Fibroblast of skin of back (primary cell): ENCODE measurements around the gene MYH9.
"Not testable (repeated sequence)": the region's sequence is repeated elsewhere in the genome, so short reads cannot be mapped to it uniquely, and the experiment has no call there.

Experiments
- DNase-seq: peaks from one replicate; pipeline ENCODE4 v3.0.0-alpha.2; 2013

Gene MYH9

DNA sequence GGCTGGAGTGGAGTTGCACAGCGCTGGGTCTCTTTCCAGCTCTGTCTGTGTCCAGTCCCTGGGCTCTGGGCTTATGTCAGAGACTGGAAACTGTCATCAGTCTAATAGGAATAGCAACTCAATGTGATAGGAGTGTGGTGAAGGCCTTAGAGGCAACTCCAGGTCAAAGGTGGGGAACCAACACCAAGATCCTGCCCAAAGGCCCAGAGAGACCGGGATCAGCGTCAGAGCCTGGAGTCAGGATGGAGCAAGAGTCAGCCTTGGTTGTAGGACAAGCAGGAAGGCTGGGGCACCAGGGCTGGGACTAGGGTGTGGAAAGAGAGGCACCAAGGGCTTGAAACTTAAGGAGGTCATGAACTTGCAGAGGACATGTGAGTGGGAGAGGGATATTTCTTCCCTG, 125.5 kb downstream of the MYH9 start:
- DNase-seq: not testable (repeated sequence)

DNA sequence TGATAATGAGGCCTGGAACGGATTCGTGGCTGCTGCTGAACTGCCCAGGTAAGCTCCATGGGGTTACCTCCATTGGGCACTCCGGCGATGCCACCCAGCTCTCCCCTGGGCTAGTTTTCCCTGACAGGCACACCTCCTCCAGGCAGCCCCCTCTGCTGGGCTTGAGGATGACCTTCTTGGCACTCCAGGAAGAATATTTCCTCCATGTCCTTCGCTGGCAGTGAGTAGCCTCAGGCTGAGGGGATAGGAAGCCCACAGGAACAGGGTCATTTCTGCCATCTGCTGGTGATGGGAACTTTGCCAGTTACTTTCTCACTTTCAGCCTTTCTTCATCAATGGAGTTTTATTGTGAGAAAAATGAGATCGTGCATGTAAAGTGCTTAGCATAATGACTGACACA, 126.1 kb downstream of the MYH9 start:
- DNase-seq: not testable (repeated sequence)

DNA sequence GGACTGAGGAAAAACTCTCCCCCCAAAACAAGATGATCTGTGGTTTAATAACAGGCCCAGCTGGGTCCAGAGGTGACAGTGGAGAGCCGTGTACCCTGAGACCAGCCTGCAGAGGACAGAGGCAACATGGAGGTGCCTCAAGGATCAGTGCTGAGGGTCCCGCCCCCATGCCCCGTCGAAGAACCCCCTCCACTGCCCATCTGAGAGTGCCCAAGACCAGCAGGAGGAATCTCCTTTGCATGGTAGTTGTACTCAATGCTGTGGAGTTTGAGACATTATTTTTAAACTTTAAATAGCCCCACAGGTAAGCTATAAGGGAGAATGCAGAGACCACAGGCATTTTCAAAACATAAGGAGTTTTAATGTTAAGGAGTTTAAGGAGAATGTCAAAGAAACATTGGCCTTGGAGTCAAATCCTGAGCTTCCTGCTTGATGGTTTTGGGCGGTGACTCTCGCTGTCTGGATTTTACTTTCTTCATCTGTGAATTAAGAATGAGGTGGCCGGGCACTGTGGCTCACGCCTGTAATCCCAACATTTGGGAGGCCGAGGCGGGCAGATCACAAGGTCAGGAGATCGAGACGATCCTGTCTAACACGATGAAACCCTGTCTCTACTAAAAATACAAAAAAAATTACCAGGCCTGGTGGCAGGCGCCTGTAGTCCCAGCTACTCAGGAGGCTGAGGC, 128.0 kb downstream of the MYH9 start:
- no peak for DNase-seq

DNA sequence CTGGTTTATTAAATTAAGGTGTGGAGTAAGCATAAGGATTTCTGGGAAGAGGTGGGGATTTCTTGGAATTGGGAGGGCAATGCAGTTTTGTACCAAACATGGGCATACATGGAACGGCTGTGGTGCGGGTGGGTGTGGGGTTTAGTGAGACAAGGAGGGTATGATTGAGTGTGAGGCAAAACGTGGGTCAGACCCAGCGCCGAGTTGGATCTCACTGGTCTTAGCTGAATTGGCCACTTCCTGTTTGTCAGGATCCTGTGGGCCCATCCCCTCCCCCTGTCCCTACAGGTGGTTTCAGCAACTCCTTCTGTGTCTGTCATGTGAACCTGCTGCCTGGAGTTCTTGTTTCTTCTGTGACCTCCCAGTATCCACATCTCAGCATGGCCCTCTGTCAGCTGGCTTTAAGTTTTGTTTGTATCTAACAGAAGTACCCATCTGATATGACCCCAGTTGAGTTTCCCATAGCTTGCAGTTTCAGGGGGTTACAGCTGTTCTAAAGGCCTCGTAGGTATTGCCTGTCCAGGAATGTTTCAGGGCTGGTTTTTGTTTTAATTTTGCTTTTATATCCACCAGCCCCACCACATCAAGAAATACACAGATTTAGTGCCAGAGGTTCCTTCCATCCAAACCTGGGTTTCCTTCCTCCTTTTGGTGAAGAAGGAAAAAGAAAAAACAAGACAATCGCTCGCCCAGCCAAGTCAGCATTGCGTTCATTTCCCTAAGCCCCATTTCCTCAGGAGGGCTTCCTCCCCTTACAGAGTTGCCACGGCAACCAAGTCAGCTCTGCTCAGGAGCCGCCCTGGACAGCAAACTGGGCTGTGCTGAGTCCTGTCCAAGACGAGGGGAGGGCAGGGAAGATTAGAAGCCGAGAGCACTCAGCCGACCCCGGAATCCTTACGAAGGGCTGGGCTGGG, 128.8 kb downstream of the MYH9 start:
- no peak for DNase-seq

DNA sequence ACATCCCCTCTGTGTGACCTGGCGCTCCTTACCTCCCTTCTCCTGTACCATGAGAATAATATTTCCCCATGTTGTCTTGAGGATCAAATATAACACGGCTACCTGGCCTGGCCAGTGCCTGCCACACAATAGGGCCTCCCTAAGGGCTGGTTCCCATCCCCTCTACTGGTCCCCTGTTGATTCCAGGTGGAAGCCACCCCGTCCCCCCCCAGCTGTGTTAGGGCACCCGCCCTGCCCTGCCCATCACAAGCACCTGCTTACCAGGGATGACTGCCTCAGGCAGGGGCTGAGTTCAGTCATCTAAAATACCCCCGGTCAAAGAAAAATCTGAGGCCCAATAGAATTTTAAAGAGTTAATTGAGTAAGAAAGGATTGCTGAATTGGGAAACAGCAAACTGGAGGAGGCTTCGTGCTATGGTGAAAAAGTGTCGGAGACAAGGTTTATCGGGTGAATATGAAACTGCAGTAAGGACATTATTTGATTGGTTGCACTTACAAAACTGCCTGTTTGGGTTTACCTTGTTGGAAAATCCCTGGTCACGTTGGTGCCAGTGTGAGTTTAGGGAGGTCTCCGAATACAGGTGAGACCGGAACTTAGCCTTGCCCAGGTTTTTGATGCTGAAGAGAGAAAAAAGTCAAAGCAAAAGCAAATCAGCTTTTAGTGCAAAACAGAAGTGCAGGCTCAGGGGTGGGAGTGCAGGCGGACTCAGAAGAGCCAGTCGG, 129.7 kb downstream of the MYH9 start:
- no peak for DNase-seq

DNA sequence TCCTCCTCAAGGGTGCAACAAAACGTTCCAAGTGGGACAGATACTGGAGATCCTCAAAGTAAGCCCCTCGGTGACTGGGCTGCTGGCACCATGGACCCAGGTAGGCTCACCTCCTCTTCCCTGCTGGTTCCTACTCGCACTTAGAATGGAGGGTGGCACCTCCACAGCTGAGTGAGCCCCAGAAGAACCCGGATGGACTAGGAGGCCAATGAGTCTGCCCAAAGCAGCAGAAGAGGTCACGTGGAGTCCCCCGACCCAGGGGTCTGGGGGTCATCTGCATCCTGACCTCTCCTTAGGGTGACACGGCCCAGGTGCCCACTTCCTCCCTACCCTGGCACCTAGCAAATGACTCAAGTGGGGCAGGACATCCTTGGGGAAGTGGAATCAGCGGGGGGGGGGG, 130.5 kb downstream of the MYH9 start:
- no peak for DNase-seq

DNA sequence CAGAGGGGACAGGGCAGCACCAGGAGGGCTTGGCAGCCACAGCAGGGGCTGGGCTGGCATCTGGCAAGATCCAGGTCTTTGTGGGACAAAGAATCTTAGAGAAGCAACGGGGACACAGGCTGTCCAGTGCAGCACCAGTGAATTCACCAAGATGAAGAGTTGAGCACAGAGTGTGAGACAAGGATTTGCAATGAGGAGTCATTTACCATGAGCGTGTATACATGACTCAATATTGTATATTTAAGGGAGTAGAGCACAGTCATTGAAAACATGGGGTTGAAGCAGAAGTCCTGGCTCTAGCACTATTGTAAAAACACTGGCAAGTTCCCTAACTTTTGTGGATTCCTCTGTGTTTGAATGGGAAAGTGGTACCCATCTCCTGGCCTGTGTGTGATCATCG, 131.3 kb downstream of the MYH9 start:
- DNase-seq: no peak

DNA sequence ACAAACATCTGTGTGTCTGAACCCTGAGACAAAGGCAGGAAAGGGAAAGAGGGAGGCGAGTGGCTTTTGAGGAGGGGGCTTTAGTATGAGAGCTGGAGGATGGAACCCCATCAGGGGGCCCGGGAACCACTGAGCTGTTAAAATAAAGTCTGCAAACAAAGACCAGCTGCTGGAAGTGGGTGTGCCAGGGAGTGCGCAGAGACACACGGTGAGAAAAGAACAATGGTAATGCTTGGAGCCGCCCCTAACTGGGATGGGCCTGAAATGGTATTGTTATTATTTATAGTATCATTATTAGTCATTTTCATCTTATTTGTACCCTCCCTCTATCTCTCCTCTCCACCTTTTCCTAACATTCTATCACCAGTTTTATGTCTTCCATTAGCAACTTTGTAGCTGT, 132.2 kb downstream of the MYH9 start:
- not testable (repeated sequence) for DNase-seq

DNA sequence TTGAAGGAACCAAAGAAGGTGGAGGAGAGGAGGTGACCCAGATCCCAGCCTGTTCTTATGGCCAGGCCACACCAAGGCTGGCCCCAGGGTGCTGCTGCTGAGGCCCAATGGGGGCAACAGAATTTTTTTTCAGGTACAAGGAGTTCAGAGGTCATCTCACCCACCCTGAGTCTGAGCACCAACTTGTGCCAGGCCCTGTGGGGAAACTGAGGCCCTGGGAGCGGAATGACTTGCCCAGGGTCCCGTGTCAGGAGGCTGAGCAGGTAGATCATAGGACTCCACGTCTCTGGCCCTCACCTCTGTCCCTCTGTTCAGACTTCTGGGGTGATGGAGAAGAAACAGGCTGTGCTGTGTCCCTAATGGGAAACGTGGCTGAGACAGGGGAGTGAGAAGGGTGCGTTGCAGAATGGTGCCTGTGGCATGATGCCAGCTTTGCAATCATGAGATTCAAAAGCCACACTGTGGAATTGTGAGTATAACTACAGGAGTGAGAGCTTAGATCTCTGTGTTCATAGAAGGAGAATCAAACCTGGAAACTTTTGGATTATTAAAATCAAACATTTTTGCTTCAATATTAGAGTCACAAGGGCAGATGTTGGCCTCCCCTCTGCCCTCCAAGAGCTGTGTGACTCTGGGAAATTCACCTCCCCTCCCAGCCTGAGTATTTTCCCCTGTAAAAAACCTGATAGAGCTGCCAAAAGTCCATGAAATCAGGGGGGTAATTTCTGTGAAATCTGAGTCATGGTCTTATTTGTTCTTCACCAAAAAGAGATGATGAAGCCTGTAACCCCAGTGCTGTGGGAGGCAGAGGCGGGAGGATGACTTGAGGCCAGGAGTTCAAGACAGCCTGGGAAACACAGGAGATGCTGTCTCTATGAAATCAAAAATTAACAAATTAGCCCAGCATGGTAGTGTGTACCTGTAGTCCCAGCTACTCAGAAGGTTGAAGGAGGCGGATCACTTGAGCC, 134.0 kb downstream of the MYH9 start:
- DNase-seq: no peak

DNA sequence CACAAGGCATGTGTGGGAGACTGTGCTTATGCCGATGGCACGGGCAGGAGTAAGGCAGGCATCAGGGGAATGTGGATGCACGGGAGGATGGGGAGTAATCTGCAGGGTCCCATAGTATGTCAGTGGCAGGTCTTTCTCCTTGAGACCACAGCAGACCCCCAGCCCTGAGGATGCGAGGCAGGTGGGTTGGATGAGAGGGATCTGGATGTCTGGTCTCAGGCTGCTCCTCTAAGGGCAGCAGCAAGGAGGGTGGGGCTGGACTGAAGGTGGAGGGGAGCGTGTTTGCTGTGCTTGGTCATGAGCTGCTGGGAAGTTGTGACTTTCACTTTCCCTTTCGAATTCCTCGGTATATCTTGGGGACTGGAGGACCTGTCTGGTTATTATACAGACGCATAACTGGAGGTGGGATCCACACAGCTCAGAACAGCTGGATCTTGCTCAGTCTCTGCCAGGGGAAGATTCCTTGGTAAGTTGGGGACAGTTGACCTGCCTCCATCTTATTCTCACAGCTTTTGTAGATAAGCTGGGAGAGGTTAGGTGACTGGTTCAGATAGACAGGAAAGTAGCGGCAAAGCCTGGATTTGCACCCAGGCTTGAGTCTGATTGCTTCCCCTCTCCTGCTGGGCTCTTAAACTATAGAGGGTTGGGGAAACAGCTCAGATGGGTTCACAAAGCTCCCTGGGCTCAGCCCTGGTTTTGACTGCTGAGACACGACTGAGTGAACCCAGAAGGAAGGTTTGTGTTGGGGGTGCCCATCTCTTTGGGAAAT, 134.8 kb downstream of the MYH9 start, which contains the start of gene APOL1:
TSS of gene APOL1 (plus strand) at position 380 of the 769 bp plus-strand sequence. CDS start 1,823 bp downstream, outside the sequence.
- DNase-seq: no peak

DNA sequence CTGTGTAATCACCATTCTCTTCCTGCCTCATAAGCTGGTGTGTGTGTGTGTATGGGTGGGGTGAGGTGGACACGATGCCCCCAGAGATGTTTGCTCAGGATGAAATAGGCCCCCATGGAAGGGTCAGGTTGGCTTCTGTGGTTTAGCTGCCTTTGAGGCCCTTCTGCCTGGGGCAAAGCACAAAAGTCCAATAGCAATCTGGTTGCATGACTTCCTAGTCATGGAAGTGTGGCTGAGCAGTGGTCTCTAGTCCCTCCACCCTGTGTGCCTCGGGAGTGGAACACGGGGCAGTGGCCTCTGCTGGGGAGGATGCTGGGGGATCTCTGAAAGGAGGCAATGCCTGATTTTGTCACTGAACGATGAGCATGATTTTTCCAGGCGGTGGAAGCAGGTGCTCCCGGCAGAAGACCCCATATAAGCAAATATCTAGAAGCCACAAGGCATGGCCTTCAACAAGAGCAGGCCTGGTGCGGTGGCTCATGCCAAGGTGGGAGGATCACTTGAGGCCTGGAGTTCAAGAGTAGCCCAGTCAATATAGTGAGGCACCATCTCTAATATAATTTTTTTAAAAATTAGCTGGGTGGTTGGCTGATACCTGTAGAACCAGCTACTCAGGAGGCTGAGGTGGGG, 135.7 kb downstream of the MYH9 start:
- not testable (repeated sequence) for DNase-seq

DNA sequence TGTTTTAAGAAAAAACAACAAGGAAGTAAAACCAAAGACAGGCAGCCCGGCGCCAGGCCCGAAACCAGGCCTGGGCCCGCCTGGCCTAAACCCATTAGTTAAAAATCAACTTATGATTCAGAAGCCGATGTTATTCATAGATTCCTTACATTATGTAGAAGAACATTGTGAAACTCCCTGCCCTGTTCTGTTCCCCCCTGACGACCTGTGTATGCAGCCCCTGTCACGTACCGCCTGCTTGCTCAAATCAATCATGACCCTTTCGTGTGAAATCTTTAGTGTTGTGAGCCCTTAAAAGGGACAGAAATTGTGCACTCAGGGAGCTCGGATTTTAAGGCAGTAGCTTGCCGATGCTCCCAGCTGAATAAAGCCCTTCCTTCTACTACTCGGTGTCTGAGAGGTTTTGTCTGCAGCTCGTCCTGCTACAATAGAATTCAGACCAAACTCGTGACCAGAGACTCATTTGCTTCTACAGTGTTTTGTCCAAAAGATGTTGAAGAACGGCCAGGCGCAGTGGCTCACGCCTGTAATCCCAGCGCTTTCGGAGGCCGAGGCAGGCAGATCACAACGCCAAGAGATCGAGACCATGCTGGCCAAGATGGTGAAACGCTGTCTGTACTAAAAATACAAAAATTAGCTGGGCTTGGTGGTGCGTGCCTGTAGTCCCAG, 137.3 kb downstream of the MYH9 start:
- DNase-seq: not testable (repeated sequence)

DNA sequence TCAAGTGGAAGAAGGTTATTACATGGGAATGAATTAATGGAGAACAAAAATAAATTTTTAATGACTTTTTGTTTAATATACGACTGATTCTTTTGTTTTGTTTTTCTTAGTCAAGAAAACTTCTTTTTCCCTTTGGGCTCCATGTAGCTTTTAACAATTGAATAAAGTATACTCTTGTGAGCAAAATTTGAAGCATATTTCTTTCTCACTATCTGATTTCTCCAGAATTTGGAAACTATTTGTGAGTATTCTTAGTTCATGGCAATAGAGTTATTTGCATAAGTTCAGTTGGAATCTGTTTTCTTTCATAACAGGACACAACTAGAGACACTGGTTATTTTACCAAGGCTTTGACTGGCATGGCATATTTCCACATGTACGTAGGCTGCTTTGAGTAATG, 138.6 kb downstream of the MYH9 start:
- no peak for DNase-seq

DNA sequence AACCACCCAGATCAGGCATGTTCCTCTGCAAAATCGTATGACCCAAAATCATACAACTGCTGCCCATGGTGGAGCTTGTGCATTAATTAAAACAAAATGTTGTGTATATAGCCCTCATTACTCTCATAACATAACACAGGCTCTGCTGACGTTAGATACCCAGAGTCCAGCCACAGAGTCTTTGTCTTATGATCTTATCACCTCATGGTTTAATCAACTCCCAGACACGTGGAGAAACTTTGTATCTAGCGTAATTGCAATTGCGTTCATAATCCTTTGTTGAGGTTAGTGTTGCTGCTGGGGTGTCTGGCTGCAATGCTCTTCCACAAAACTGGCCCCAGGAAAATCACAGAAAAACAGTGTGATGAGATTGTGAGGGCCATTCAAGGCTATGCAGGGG, 139.8 kb downstream of the MYH9 start:
- no peak for DNase-seq

DNA sequence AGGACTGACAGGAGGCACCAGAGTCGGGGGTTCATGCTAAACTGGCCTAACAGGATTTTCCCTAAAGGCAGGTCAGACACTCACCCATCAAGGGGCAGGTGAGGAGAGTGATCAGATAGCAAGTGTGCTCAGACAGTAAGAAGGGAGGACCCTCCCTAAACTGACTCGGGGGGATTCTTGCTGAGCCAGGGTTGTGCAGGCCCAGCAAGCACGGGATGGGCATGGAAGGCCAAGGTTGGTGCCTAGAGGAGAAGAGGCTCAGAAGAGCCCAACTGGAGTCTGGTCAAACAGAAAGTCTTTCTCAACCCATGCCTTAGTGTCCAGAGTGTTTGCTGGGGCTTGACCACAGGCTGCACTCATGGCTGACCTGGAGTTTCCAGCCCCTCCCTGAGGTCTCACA, 141.0 kb downstream of the MYH9 start:
- DNase-seq: no peak

DNA sequence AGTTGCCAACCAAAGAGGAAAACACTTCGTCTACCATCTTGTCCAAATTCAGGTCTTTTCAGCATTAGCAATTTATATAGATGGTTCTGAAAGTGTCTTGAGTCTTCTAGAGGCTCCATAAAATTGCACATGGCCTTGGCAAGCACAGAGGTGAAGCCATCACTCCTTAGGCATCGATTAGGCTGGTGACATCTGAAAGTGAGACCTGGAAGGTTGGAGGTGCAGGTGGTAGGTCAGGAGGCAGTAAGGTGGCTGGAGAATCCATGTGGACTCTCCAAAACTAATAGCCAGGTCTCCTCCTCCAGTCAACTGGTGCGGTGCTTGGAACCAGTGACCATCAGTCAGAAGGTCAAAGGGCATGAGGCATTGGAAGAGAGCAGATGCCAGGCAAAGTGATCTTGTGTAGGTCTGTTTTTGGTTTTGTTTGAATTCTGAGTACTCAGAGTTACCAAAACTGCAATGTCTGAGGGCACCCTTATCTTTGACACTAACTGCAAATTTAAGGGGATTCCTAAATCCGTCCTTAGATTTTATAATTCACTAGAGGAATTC, 141.9 kb downstream of the MYH9 start:
- no peak for DNase-seq

DNA sequence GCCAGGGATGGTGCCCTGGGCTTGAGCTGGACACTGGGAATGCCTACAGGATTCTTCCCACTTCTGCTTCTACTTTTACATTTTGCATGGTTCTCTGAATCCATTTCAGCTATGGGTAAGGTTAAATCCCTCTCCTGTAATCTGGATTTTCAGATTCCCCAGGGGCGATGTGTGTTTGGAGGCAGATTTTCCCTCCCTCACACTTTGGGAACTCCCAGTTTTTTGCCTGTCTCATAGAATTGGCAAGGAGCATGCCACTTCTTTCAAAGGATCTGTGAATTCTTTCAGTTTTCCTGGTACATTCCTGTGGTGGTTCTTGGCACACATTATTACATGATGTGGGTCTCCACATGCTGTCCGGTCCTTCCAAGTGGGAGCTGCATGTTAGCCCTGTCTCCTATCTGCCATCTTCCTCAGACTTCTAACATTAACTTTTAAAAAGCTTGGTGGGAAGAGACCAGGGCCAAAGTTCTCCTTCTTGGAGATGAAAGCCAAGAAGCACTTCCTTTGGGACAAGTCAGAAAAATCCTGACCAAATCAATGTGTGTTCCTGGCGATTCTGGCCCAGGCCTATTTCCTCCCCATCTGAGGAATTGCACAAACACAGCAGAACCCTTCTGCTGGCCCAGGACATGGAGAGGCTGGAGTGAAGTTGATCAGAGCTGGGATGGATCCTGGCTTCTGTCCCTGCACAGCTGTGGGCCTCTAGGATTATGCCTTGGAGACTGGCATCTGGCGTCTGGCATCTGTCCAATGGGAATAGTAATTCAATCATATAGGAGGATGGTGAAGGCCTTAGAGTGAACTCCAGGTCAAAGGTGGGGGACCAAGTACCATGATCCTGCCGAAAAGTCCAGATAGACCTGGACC, 143.0 kb downstream of the MYH9 start:
- DNase-seq: peak; percentile 70

DNA sequence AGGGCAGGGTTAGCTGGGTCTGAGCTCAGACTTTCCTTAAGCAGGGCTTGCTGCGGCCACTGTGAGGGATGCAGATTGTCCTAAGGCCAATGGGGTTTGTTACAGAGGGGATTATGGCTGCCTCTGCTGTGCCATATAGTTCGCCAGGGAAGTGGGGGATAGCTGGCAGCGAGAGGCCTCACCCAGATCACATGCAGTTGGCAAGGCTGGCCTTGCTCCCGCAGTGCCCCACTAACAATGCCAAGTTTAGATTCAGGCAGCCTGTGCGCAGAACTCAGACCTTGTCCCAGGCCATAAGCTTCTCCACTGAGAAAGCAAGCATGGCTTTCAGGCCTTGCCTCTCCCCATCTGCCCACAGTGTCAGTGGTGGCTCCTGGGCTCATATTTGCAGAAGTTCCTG, 143.8 kb downstream of the MYH9 start:
- no peak for DNase-seq
